Measurements from ENCODE around the gene MSMP. TPM values are rescaled to one million over a fixed set of nuclear protein-coding genes. Genes with fewer than 3 reads are reported as not detected.

Gene MSMP
- total and polyA plus RNA-seq, 9 of the 15 experiments (the other 6 are each of a cell fraction or from before 2014, with no cell fraction given): 0.60 TPM; not detected in 8

DNA sequence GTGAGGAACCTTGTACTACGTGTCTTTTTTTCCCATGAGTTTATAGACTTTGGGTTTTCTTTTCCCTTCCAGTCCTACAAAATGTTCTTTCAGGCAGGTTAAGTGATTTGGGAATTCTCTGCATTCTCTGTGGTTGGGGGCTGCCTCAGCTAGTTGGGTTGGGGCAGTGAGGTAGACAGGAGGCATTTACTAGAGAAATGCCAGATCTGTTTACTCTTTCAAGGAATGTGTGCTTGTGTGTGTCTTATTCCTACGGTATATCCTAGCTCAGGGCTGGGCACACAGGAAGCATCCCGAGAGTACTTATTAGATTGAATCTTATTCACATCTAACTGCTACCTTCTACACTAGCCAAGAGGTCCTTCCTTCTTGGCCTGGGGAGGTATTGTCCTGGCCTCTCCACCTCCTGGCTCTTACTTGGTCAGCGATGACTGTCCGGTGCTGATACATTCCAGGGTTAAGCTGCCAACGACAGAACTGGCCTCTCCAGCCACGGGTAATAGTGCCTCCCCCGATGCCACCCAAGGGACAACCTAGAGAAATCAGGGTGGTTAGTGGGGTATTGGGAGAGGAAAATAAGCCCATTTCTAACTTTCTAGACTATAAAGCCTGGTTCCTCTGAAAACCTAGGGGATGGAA is 10.1 kb downstream of the MSMP start:
- H3K4me1 ChIP-seq (replicated peaks in 1 of 2; ENCODE audit: control insufficient read depth in 2 of 2, insufficient read depth in 2 of 2, low read length in 2 of 2): peaks cover under 1 to 14% of the 10 kb centered on the region in 2 experiments; a peak in 3 of 5 replicates
- H3K9me1 ChIP-seq (ENCODE audit: control insufficient read depth, insufficient read depth, low read length): peaks cover 6% of the 10 kb centered on the region
- DNase-seq (ENCODE audit: extremely low read depth in 1 of 4, low spot score in 3 of 4): no peak
- no TSS peak for BruUV-seq (replicated peaks)
- no peak for FAIRE-seq
- POLR2A ChIA-PET: interaction anchor here (0.8 kb wide), 1 partner anchor 15 kb away, joined by 6 read pairs; no protein-coding TSS in a partner anchor
- TF ChIP-seq ZNF785 (CRISPR knock-in tag; IDR thresholded peaks at IDR 0.05): no peak
- TF ChIP-seq MLLT1 (IDR thresholded peaks at IDR 0.05): no peak
- TF ChIP-seq, protein P1, sequence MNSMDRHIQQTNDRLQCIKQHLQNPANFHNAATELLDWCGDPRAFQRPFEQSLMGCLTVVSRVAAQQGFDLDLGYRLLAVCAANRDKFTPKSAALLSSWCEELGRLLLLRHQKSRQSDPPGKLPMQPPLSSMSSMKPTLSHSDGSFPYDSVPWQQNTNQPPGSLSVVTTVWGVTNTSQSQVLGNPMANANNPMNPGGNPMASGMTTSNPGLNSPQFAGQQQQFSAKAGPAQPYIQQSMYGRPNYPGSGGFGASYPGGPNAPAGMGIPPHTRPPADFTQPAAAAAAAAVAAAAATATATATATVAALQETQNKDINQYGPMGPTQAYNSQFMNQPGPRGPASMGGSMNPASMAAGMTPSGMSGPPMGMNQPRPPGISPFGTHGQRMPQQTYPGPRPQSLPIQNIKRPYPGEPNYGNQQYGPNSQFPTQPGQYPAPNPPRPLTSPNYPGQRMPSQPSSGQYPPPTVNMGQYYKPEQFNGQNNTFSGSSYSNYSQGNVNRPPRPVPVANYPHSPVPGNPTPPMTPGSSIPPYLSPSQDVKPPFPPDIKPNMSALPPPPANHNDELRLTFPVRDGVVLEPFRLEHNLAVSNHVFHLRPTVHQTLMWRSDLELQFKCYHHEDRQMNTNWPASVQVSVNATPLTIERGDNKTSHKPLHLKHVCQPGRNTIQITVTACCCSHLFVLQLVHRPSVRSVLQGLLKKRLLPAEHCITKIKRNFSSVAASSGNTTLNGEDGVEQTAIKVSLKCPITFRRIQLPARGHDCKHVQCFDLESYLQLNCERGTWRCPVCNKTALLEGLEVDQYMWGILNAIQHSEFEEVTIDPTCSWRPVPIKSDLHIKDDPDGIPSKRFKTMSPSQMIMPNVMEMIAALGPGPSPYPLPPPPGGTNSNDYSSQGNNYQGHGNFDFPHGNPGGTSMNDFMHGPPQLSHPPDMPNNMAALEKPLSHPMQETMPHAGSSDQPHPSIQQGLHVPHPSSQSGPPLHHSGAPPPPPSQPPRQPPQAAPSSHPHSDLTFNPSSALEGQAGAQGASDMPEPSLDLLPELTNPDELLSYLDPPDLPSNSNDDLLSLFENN (IDR thresholded peaks at IDR 0.05; ENCODE audit: low read depth in 2 of 2, low read length in 2 of 2): no peak
- TF ChIP-seq ZFPM2 (CRISPR knock-in tag; IDR thresholded peaks at IDR 0.05): no peak
- TF ChIP-seq AFF1 (IDR thresholded peaks at IDR 0.05; ENCODE audit: low read depth in 1 of 2, partially characterized antibody in 2 of 2): no peak
- no peak for TF ChIP-seq MYC (IDR thresholded peaks at IDR 0.05; ENCODE audit: low read depth, low read length)
- no peak for TF ChIP-seq MYC (CRISPR knock-in tag; IDR thresholded peaks at IDR 0.05; ENCODE audit: borderline replicate concordance, low read depth)
- TF ChIP-seq ZNF354B (CRISPR knock-in tag; IDR thresholded peaks at IDR 0.05): no peak
- TF ChIP-seq ZNF133 (CRISPR knock-in tag; IDR thresholded peaks at IDR 0.05): no peak
- TF ChIP-seq PCBP1 (IDR thresholded peaks at IDR 0.05; ENCODE audit: low read depth, low read length, poor library complexity, severe bottlenecking): no peak
- no peak for TF ChIP-seq RFX1 (IDR thresholded peaks at IDR 0.05)
- TF ChIP-seq, protein P2, sequence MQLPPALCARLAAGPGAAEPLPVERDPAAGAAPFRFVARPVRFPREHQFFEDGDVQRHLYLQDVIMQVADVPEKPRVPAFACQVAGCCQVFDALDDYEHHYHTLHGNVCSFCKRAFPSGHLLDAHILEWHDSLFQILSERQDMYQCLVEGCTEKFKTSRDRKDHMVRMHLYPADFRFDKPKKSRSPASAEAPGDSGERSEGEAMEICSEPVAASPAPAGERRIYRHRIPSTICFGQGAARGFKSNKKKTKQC (CRISPR knock-in tag; IDR thresholded peaks at IDR 0.05): no peak
- no peak for TF ChIP-seq CBFB (CRISPR knock-in tag; IDR thresholded peaks at IDR 0.05)
- no peak overlapping the region for H3K4me2 ChIP-seq (ENCODE audit: insufficient read depth, low read length)
- no peaks in the 10 kb centered on the region for H3K9me3 ChIP-seq (replicated peaks; ENCODE audit: control insufficient read depth, insufficient read depth, low read depth, low read length)
- no peak overlapping the region for H3K27ac ChIP-seq (ENCODE audit: extremely low read depth, low read depth, low read length)
- in situ Hi-C loops (cut with MboI): no loop called here
- no peak overlapping the region for H2AFZ ChIP-seq (ENCODE audit: low read depth, low read length)
- 93% methylated on average over 5 of the region's 8 CpGs for WGBS (ENCODE audit: insufficient coverage, low coverage, missing lambda C conversion rate)
- no peak overlapping the region for H3K9ac ChIP-seq (ENCODE audit: insufficient read depth in 1 of 2, low read depth in 2 of 2, low read length in 2 of 2)
- no peak overlapping the region for H3K4me3 ChIP-seq
- H3K27me3 ChIP-seq (ENCODE audit: control insufficient read depth in 2 of 2, insufficient read depth in 2 of 2, low read length in 2 of 2): no peaks in the 10 kb centered on the region
- intact Hi-C loops (cut with micrococcal nuclease): no loop called here
- H4K20me1 ChIP-seq (replicated peaks; ENCODE audit: control insufficient read depth, insufficient read depth, low read length): peaks cover 19% of the 10 kb centered on the region
- ATAC-seq: no peak
- H3K36me3 ChIP-seq (ENCODE audit: control insufficient read depth, insufficient read depth, low read length): peaks cover 68% of the 10 kb centered on the region
- CTCF ChIA-PET (ENCODE audit: low intra/inter-chr PET ratio): no interaction called here
- peaks cover 59% of the 10 kb centered on the region for H3K79me2 ChIP-seq (ENCODE audit: control insufficient read depth, insufficient read depth, low read length)

All from K562 (cell line).